ENCODE results near the gene MAGEE2.
"Not testable (repeated sequence)": the region's sequence is repeated elsewhere in the genome, so short reads cannot be mapped to it uniquely, and the experiment has no call there.

Gene MAGEE2

GRCh38 chrX:75784680-75785491 is at the start of gene MAGEE2:
MAGEE2 (minus strand) TSS chrX:75785254; CDS start chrX:75785051, 203 bp downstream.
- no peak for DNase-seq (ENCODE audit: low spot score)

GRCh38 chrX:75786290-75786689 is 1.2 kb upstream of the MAGEE2 start:
- no peak for DNase-seq (ENCODE audit: low spot score)

GRCh38 chrX:75781611-75782010 is 3.4 kb downstream of the MAGEE2 start:
- no peak for DNase-seq (ENCODE audit: low spot score)

- DNase-seq (ENCODE audit: low spot score), result not testable (repeated sequence)
These were observed 17.0 kb downstream of the MAGEE2 start for GRCh38 chrX:75768063-75768462.

- DNase-seq (ENCODE audit: low spot score), result no peak
These were observed 36.6 kb downstream of the MAGEE2 start for GRCh38 chrX:75748431-75748830.

GRCh38 chrX:75746891-75747639 is 38.0 kb downstream of the MAGEE2 start:
- DNase-seq (ENCODE audit: low spot score), result peak; percentile 7
